Measurements from ENCODE around the gene GABRB2. TPM values are rescaled to one million over a fixed set of nuclear protein-coding genes. Genes with fewer than 3 reads are reported as not detected.

Gene GABRB2
- total RNA-seq, 1 donor from 2014 or later, result not detected

GRCh38 chr5:161562446-161562845, 15.9 kb upstream of the GABRB2 start:
- DNase-seq, result no peak
- no peaks in the 10 kb centered on the region for H3K27me3 Mint-ChIP-seq (ENCODE audit: unreplicated experiment)
- H3K27ac Mint-ChIP-seq (ENCODE audit: unreplicated experiment), result no peak overlapping the region
- H3K4me1 Mint-ChIP-seq (ENCODE audit: low read depth, unreplicated experiment), result no peaks in the 10 kb centered on the region
- H3K9me3 Mint-ChIP-seq (ENCODE audit: unreplicated experiment), result no peaks in the 10 kb centered on the region
- no peaks in the 10 kb centered on the region for H3K36me3 Mint-ChIP-seq (ENCODE audit: unreplicated experiment)
- TF ChIP-seq CTCF (IDR thresholded peaks at IDR 0.05; ENCODE audit: partially characterized antibody, unreplicated experiment), result no peak
- H3K4me3 Mint-ChIP-seq (ENCODE audit: unreplicated experiment), result no peak overlapping the region

- peak overlapping the region; percentile 79 for H3K4me3 Mint-ChIP-seq (ENCODE audit: unreplicated experiment)
- H3K27ac Mint-ChIP-seq (ENCODE audit: unreplicated experiment), result no peak overlapping the region
- H3K4me1 Mint-ChIP-seq (ENCODE audit: low read depth, unreplicated experiment), result peaks cover 5% of the 10 kb centered on the region
- TF ChIP-seq CTCF (IDR thresholded peaks at IDR 0.05; ENCODE audit: partially characterized antibody, unreplicated experiment), result no peak
- peaks cover 6% of the 10 kb centered on the region for H3K9me3 Mint-ChIP-seq (ENCODE audit: unreplicated experiment)
- peaks cover 4% of the 10 kb centered on the region for H3K27me3 Mint-ChIP-seq (ENCODE audit: unreplicated experiment)
- DNase-seq, result no peak
- H3K36me3 Mint-ChIP-seq (ENCODE audit: unreplicated experiment), result no peaks in the 10 kb centered on the region
Measured at GRCh38 chr5:161549106-161549505, 2.6 kb upstream of the GABRB2 start.

GRCh38 chr5:161548487-161549094, 2.1 kb upstream of the GABRB2 start:
- peak; percentile 44 for DNase-seq
- TF ChIP-seq CTCF (IDR thresholded peaks at IDR 0.05; ENCODE audit: partially characterized antibody, unreplicated experiment), result no peak
- no peaks in the 10 kb centered on the region for H3K36me3 Mint-ChIP-seq (ENCODE audit: unreplicated experiment)
- H3K27ac Mint-ChIP-seq (ENCODE audit: unreplicated experiment), result no peak overlapping the region
- peaks cover 6% of the 10 kb centered on the region for H3K9me3 Mint-ChIP-seq (ENCODE audit: unreplicated experiment)
- peak overlapping the region; percentile 79 for H3K4me3 Mint-ChIP-seq (ENCODE audit: unreplicated experiment)
- H3K27me3 Mint-ChIP-seq (ENCODE audit: unreplicated experiment), result peaks cover 4% of the 10 kb centered on the region
- H3K4me1 Mint-ChIP-seq (ENCODE audit: low read depth, unreplicated experiment), result peaks cover 5% of the 10 kb centered on the region

GRCh38 chr5:161547738-161548486, 1.4 kb upstream of the GABRB2 start:
- Mint-ChIP-seq H3K4me1 (ENCODE audit: low read depth, unreplicated experiment) (peaks cover 5% of the 10 kb centered on the region), H3K36me3 (ENCODE audit: unreplicated experiment) (no peaks in the 10 kb centered on the region), H3K27me3 (ENCODE audit: unreplicated experiment) (peaks cover 4% of the 10 kb centered on the region), H3K9me3 (ENCODE audit: unreplicated experiment) (peaks cover 6% of the 10 kb centered on the region), H3K4me3 (ENCODE audit: unreplicated experiment) (peak overlapping the region; percentile 84), H3K27ac (ENCODE audit: unreplicated experiment) (no peak overlapping the region)
- peak; percentile 41 for DNase-seq
- no peak for TF ChIP-seq CTCF (IDR thresholded peaks at IDR 0.05; ENCODE audit: partially characterized antibody, unreplicated experiment)

GRCh38 chr5:161547406-161547737, 847 bp upstream of the GABRB2 start:
- no peak for DNase-seq
- Mint-ChIP-seq H3K4me3 (ENCODE audit: unreplicated experiment) (peak overlapping the region; percentile 84), H3K27me3 (ENCODE audit: unreplicated experiment) (peaks cover 4% of the 10 kb centered on the region), H3K9me3 (ENCODE audit: unreplicated experiment) (peaks cover 6% of the 10 kb centered on the region), H3K27ac (ENCODE audit: unreplicated experiment) (no peak overlapping the region), H3K4me1 (ENCODE audit: low read depth, unreplicated experiment) (peaks cover 5% of the 10 kb centered on the region), H3K36me3 (ENCODE audit: unreplicated experiment) (no peaks in the 10 kb centered on the region)
- TF ChIP-seq CTCF (IDR thresholded peaks at IDR 0.05; ENCODE audit: partially characterized antibody, unreplicated experiment), result no peak
